ENCODE measurements around the gene LCAT.

The LCAT gene

GRCh38 chr16:67968400-67969253, 24.7 kb upstream of the LCAT start, which contains the start of gene SLC12A4:
SLC12A4 (minus strand) TSS chr16:67968637; CDS start chr16:67968553, 84 bp downstream.
- DNase-seq (ENCODE audit: low read depth), result peak; percentile 85

- peak; percentile 58 for DNase-seq (ENCODE audit: low read depth)
These were observed 24.1 kb upstream of the LCAT start for GRCh38 chr16:67967958-67968399.

GRCh38 chr16:67967183-67967957, 23.4 kb upstream of the LCAT start:
- peak; percentile 65 for DNase-seq (ENCODE audit: low read depth)

- DNase-seq (ENCODE audit: low read depth), result peak; percentile 83
These were observed 22.7 kb upstream of the LCAT start for GRCh38 chr16:67966549-67967182.

GRCh38 chr16:67965668-67966548, 22.0 kb upstream of the LCAT start:
- DNase-seq (ENCODE audit: low read depth), result peak; percentile 32

- DNase-seq (ENCODE audit: low read depth), result no peak
These were observed 20.7 kb upstream of the LCAT start for GRCh38 chr16:67964477-67965131.

GRCh38 chr16:67963662-67964321, 19.9 kb upstream of the LCAT start:
- DNase-seq (ENCODE audit: low read depth), result no peak

- DNase-seq (ENCODE audit: low read depth), result no peak
These were observed 19.4 kb upstream of the LCAT start for GRCh38 chr16:67963292-67963661.

GRCh38 chr16:67962135-67962534, 18.2 kb upstream of the LCAT start:
- DNase-seq (ENCODE audit: low read depth), result no peak

- DNase-seq (ENCODE audit: low read depth), result no peak
These were observed 17.6 kb upstream of the LCAT start for GRCh38 chr16:67961551-67961957.

GRCh38 chr16:67959536-67960329, 15.8 kb upstream of the LCAT start:
- peak; percentile 94 for DNase-seq (ENCODE audit: low read depth)

- no peak for DNase-seq (ENCODE audit: low read depth)
These were observed 13.7 kb upstream of the LCAT start for GRCh38 chr16:67957622-67958021.

- no peak for DNase-seq (ENCODE audit: low read depth)
These were observed 10.7 kb upstream of the LCAT start for GRCh38 chr16:67954421-67955196.

GRCh38 chr16:67953641-67954375, 9.9 kb upstream of the LCAT start:
- DNase-seq (ENCODE audit: low read depth), result no peak

- DNase-seq (ENCODE audit: low read depth), result no peak
These were observed 7.6 kb upstream of the LCAT start for GRCh38 chr16:67951485-67951884.

GRCh38 chr16:67950335-67950843, 6.5 kb upstream of the LCAT start:
- no peak for DNase-seq (ENCODE audit: low read depth)

- DNase-seq (ENCODE audit: low read depth), result no peak
These were observed 5.7 kb upstream of the LCAT start for GRCh38 chr16:67949645-67950044.

GRCh38 chr16:67948015-67948414, 4.1 kb upstream of the LCAT start:
- DNase-seq (ENCODE audit: low read depth), result no peak

Data from EH (cell line).